ENCODE measurements around the gene SYNE2.
"Not testable (repeated sequence)": the region's sequence is repeated elsewhere in the genome, so short reads cannot be mapped to it uniquely, and the experiment has no call there.

Gene SYNE2

DNA sequence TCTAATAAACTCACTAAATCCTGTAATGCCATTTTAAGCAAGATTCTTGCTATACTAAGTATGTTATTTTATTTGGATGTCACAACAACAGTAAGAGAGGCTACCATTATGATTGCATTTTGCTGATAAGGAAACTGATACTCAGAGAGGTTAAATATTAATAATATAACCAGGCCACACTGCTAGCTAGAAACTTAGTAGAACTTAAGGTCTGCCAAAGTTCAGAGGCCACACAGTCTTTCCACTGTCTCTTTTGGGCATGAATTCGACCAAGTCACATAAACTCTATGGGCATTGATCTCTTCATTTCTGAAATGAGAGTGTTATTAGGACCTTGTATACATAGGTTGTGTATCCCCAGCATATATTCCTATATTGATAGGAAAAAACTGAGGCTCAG is 147.9 kb downstream of the SYNE2 start:
- 89 to 90% methylated on average over 1 of the region's 1 CpG for WGBS, 2 experiments
- no peaks in the 10 kb centered on the region for H3K4me1 ChIP-seq (ENCODE audit: control insufficient read depth, insufficient read depth, low read length)
- peaks cover 45% of the 10 kb centered on the region for H3K36me3 ChIP-seq (ENCODE audit: control insufficient read depth, insufficient read depth, low read length)
- H3K27ac ChIP-seq (ENCODE audit: insufficient read depth, low read depth, low read length, poor library complexity, severe bottlenecking) = no peak overlapping the region
- H3K9me3 ChIP-seq (ENCODE audit: control insufficient read depth, low read length) = no peaks in the 10 kb centered on the region
- H3K4me3 ChIP-seq (ENCODE audit: insufficient read depth, low read depth, low read length) = no peak overlapping the region
- H3K27me3 ChIP-seq (ENCODE audit: control insufficient read depth, insufficient read depth, low read length, poor library complexity, severe bottlenecking) = no peaks in the 10 kb centered on the region

DNA sequence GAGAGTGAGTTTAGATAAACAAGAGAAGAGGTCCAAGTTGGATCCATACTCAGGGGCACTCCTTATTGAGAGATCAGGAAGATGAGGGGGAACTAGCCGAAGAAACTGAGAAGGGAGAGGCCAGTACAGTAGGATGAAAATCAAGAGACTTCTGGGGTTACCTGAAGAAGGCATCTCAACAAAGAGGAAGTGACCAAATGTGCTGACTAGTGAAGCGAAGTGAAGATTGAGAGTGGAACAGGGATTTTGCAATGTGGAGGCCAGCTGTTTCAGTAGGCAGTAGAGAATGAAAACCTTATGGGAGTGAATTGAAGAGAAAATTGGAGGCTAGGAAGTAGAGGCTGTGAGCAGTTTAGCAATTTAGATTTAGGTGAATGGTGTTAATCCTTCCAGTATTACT is 153.0 kb downstream of the SYNE2 start:
- 95% methylated on average over 2 of the region's 2 CpGs for WGBS, 2 experiments
- Histone ChIP-seq H3K9me3 (ENCODE audit: control insufficient read depth, low read length) (no peaks in the 10 kb centered on the region), H3K4me1 (ENCODE audit: control insufficient read depth, insufficient read depth, low read length) (no peaks in the 10 kb centered on the region), H3K27me3 (ENCODE audit: control insufficient read depth, insufficient read depth, low read length, poor library complexity, severe bottlenecking) (no peaks in the 10 kb centered on the region), H3K36me3 (ENCODE audit: control insufficient read depth, insufficient read depth, low read length) (peaks cover 20% of the 10 kb centered on the region), H3K4me3 (ENCODE audit: insufficient read depth, low read depth, low read length) (no peak overlapping the region), H3K27ac (ENCODE audit: insufficient read depth, low read depth, low read length, poor library complexity, severe bottlenecking) (no peak overlapping the region)

DNA sequence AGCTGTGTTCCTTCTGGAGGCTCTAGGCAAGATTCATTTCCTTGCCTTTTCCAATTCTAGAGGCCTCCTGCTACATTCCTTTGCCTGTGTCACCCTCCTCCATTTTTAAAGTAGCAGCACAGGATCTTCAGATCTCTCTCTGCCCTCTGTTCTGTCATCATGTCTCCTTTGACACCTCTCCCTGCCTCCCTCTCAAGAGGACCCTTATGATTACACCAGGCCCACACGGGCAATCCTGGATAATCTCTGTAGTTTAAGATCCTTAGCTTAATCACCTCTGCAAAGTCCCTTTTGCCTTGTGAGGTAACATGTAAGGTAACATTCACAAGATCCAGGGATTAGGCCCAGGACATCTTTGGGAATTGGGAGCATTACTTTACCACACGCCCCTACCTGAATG is 155.2 kb downstream of the SYNE2 start:
- Histone ChIP-seq H3K4me3 (ENCODE audit: insufficient read depth, low read depth, low read length) (no peak overlapping the region), H3K36me3 (ENCODE audit: control insufficient read depth, insufficient read depth, low read length) (peaks cover 13% of the 10 kb centered on the region), H3K4me1 (ENCODE audit: control insufficient read depth, insufficient read depth, low read length) (no peaks in the 10 kb centered on the region), H3K27me3 (ENCODE audit: control insufficient read depth, insufficient read depth, low read length, poor library complexity, severe bottlenecking) (no peaks in the 10 kb centered on the region), H3K9me3 (ENCODE audit: control insufficient read depth, low read length) (no peaks in the 10 kb centered on the region), H3K27ac (ENCODE audit: insufficient read depth, low read depth, low read length, poor library complexity, severe bottlenecking) (no peak overlapping the region)
- 96% methylated on average over 2 of the region's 2 CpGs for WGBS, 2 experiments

DNA sequence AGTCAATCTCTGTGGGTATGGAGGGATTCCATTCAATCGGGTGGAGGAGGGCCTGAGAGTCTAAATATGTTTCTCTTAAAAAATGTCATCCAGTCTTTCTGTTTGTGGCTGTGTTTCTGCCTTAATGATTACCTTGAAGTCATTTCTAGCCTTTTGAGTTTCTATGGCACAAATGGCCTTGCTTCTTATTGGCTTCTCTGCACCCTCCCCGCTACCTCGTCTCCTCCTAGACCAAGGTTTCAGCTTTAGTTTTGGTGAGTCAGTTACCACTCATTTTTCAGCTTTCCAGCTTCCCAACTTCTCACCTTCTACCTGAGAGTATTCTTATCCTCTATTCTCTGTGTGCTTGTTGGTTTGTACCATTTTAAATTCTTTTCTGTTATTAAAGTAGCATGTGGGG is 159.2 kb downstream of the SYNE2 start:
- H3K36me3 ChIP-seq (ENCODE audit: control insufficient read depth, insufficient read depth, low read length) = peaks cover 6% of the 10 kb centered on the region
- H3K9me3 ChIP-seq (ENCODE audit: control insufficient read depth, low read length) = no peaks in the 10 kb centered on the region
- H3K4me1 ChIP-seq (ENCODE audit: control insufficient read depth, insufficient read depth, low read length) = no peaks in the 10 kb centered on the region
- no peaks in the 10 kb centered on the region for H3K27me3 ChIP-seq (ENCODE audit: control insufficient read depth, insufficient read depth, low read length, poor library complexity, severe bottlenecking)
- no peak overlapping the region for H3K4me3 ChIP-seq (ENCODE audit: insufficient read depth, low read depth, low read length)
- no peak overlapping the region for H3K27ac ChIP-seq (ENCODE audit: insufficient read depth, low read depth, low read length, poor library complexity, severe bottlenecking)
- 97 to 98% methylated on average over 3 of the region's 3 CpGs for WGBS, 2 experiments

DNA sequence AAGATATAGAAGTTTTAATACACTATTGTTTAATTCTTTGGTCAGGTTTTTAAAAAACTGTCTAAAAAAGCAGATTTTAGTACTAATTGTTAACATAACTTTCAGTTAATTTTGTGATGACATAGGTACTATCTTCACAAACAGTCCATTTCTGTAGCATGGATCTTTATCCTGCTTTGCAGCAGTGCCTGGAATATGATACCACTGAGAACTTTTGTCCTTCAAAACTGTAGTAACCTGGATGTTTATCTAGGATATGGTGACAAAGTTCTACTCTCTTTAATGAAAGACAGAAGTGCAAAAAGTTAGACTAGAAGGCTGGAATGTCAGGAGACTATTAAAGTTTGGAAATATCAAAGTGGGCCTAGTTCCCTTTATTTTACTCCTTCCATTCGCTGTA is 159.9 kb downstream of the SYNE2 start:
- Histone ChIP-seq H3K4me1 (ENCODE audit: control insufficient read depth, insufficient read depth, low read length) (no peaks in the 10 kb centered on the region), H3K4me3 (ENCODE audit: insufficient read depth, low read depth, low read length) (no peak overlapping the region), H3K36me3 (ENCODE audit: control insufficient read depth, insufficient read depth, low read length) (no peaks in the 10 kb centered on the region), H3K27me3 (ENCODE audit: control insufficient read depth, insufficient read depth, low read length, poor library complexity, severe bottlenecking) (no peaks in the 10 kb centered on the region), H3K9me3 (ENCODE audit: control insufficient read depth, low read length) (no peaks in the 10 kb centered on the region), H3K27ac (ENCODE audit: insufficient read depth, low read depth, low read length, poor library complexity, severe bottlenecking) (no peak overlapping the region)
- 94 to 100% methylated on average over 1 of the region's 1 CpG for WGBS, 2 experiments

DNA sequence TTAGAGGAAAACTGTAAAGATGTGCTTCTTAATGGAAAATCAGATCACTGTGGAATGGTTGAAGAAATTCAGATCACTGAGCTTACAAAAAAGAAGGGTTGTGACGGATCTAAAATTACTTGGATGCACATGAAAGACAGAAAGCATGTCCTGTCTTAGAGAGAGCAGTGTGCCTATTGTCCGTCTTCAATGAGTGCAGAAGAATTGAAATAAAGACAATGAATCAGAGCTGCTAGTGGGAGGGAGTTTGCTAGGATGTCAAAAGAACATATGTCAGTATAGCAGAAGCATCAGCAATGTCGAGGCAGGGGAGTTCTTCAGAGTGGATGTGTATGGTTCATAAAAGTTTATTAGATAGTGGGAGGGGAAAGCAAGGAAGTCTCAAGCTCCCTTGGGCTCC is 172.7 kb downstream of the SYNE2 start:
- H3K36me3 ChIP-seq (ENCODE audit: control insufficient read depth, insufficient read depth, low read length) = peaks cover 23% of the 10 kb centered on the region

DNA sequence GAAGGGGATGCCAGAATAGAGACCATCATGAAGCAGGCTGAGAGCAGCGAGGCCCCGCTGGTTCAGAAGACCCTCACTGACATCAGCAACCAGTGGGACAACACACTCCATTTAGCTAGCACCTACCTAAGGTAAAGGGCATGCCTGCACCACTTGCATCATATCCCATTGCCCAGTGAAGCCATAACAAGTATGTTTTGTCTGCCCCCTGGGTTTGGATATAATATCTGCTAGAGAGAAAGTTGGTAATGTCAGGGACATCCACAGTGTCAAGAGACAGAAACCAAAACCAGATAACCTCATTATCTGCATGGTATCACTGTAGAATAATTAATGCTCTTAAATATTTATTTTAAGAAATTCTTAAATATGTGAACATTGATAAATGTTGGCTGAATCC is 173.8 kb downstream of the SYNE2 start:
- Histone ChIP-seq H3K4me3 (ENCODE audit: insufficient read depth, low read depth, low read length) (no peak overlapping the region), H3K36me3 (ENCODE audit: control insufficient read depth, insufficient read depth, low read length) (peaks cover 27% of the 10 kb centered on the region), H3K4me1 (ENCODE audit: control insufficient read depth, insufficient read depth, low read length) (no peaks in the 10 kb centered on the region), H3K9me3 (ENCODE audit: control insufficient read depth, low read length) (no peaks in the 10 kb centered on the region), H3K27ac (ENCODE audit: insufficient read depth, low read depth, low read length, poor library complexity, severe bottlenecking) (no peak overlapping the region), H3K27me3 (ENCODE audit: control insufficient read depth, insufficient read depth, low read length, poor library complexity, severe bottlenecking) (no peaks in the 10 kb centered on the region)
- 94 to 100% methylated on average over 2 of the region's 2 CpGs for WGBS, 2 experiments

More for the DNA sequence above, 172.7 kb downstream of the SYNE2 start:
- no peaks in the 10 kb centered on the region for H3K9me3 ChIP-seq (ENCODE audit: control insufficient read depth, low read length)
- H3K27me3 ChIP-seq (ENCODE audit: control insufficient read depth, insufficient read depth, low read length, poor library complexity, severe bottlenecking) = no peaks in the 10 kb centered on the region
- 86 to 87% methylated on average over 3 of the region's 3 CpGs for WGBS, 2 experiments
- H3K27ac ChIP-seq (ENCODE audit: insufficient read depth, low read depth, low read length, poor library complexity, severe bottlenecking) = no peak overlapping the region
- H3K4me3 ChIP-seq (ENCODE audit: insufficient read depth, low read depth, low read length) = no peak overlapping the region
- H3K4me1 ChIP-seq (ENCODE audit: control insufficient read depth, insufficient read depth, low read length) = no peaks in the 10 kb centered on the region

DNA sequence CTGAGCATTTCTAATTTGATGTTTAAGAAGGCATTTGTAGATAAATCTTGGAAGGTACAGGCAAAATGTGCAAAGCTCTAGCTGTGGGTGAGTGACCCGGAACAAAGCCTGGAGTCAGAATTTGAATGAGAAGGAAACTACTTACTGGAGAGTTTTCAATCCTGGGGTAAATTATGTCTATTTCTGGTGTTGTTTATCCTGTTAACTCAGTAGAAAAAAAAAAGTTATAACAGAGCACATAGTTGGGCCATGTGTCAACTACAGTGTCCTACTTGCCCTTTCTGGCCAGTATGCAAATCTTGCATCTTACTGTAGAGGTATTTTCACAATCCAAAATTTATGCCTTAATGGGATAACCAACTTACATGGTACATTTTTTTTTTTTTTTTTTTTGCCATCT is 182.3 kb downstream of the SYNE2 start:
- Histone ChIP-seq H3K36me3 (ENCODE audit: control insufficient read depth, insufficient read depth, low read length) (peaks cover 8% of the 10 kb centered on the region), H3K27me3 (ENCODE audit: control insufficient read depth, insufficient read depth, low read length, poor library complexity, severe bottlenecking) (no peaks in the 10 kb centered on the region), H3K4me1 (ENCODE audit: control insufficient read depth, insufficient read depth, low read length) (no peaks in the 10 kb centered on the region), H3K9me3 (ENCODE audit: control insufficient read depth, low read length) (no peaks in the 10 kb centered on the region), H3K27ac (ENCODE audit: insufficient read depth, low read depth, low read length, poor library complexity, severe bottlenecking) (no peak overlapping the region), H3K4me3 (ENCODE audit: insufficient read depth, low read depth, low read length) (no peak overlapping the region)
- WGBS, 2 experiments = 96 to 98% methylated on average over 1 of the region's 1 CpG

DNA sequence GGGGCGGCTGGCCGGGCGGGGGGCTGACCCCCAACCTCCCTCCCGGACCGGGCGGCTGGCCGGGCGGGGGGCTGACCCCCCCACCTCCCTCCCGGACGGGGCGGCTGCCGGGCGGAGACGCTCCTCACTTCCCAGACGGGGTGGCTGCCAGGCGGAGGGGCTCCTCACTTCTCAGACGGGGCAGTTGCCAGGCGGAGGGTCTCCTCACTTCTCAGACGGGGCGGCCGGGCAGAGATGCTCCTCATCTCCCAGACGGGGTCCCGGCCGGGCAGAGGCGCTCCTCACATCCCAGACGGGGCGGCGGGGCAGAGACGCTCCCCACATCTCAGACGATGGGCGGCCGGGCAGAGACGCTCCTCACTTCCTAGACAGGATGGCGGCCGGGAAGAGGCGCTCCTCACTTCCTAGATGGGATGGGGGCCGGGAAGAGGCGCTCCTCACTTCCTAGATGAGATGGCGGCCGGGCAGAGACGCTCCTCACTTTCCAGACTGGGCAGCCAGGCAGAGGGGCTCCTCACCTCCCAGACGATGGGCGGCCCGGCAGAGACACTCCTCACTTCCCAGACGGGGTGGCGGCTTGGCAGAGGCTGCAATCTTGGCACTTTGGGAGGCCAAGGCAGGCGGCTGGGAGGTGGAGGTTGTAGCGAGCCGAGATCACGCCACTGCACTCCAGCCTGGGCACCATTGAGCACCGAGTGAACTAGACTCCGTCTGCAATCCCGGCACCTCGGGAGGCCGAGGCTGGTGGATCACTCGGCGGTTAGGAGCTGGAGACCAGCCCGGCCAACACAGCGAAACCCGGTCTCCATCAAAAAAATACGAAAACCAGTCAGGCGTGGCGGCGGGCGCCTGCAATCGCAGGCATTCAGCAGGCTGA is 185.3 kb downstream of the SYNE2 start:
- H3K4me3 ChIP-seq (ENCODE audit: insufficient read depth, low read depth, low read length); H3K36me3 ChIP-seq (ENCODE audit: control insufficient read depth, insufficient read depth, low read length); H3K9me3 ChIP-seq (ENCODE audit: control insufficient read depth, low read length); H3K4me1 ChIP-seq (ENCODE audit: control insufficient read depth, insufficient read depth, low read length); H3K27me3 ChIP-seq (ENCODE audit: control insufficient read depth, insufficient read depth, low read length, poor library complexity, severe bottlenecking); H3K27ac ChIP-seq (ENCODE audit: insufficient read depth, low read depth, low read length, poor library complexity, severe bottlenecking): not testable (repeated sequence)
- WGBS, 2 experiments = 95 to 96% methylated on average over 65 to 66 of the region's 66 CpGs

DNA sequence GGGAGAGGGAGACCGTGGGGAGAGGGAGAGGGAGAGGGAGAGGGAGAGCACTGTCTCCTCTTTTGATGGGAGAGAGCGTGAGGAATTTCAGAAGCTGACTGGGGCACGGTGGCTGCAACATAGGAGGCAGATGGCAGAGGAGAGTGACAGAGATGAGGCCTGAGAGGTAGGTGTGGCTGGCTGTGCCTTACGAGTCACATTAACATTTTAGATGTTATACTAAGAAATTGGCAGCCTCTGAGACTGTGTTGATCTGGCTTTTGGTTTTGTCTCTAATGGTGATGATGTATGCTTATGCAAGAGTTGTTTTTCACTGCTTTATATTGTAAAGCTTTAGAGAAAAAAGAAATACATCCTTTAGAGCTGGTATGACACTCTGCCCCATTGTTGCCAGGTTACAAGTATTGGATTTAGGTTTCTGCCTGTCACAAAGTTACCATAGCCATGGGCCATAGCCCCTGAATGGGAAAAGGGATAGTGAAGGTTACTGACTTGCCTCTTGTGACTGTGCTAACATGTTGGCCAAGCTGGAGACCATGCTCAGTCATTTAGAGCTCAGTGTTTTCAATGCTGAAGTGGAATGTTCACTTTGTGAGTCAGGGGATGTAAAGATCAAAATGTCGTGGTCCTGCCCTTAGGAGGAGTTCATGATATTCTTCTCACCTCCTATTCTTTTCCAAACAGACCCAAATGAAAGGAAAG is 186.2 kb downstream of the SYNE2 start:
- Histone ChIP-seq H3K36me3 (ENCODE audit: control insufficient read depth, insufficient read depth, low read length) (no peaks in the 10 kb centered on the region), H3K9me3 (ENCODE audit: control insufficient read depth, low read length) (no peaks in the 10 kb centered on the region), H3K27ac (ENCODE audit: insufficient read depth, low read depth, low read length, poor library complexity, severe bottlenecking) (no peak overlapping the region), H3K27me3 (ENCODE audit: control insufficient read depth, insufficient read depth, low read length, poor library complexity, severe bottlenecking) (no peaks in the 10 kb centered on the region), H3K4me3 (ENCODE audit: insufficient read depth, low read depth, low read length) (no peak overlapping the region), H3K4me1 (ENCODE audit: control insufficient read depth, insufficient read depth, low read length) (no peaks in the 10 kb centered on the region)
- 97 to 99% methylated on average over 4 to 5 of the region's 5 CpGs for WGBS, 2 experiments

Data from ectodermal cell (in vitro differentiated cells).